Natural killer cell treated with Interleukin-12 subunit alpha and Interleukin-12 subunit beta and Interleukin-15 and Interleukin-18, amount 100 ng/mL, for 72 hours (primary cell): Measurements from ENCODE around the gene EPHA8. TPM values are rescaled to one million over a fixed set of nuclear protein-coding genes. Genes with fewer than 3 reads are reported as not detected.

Experiments
- ATAC-seq, 2 donors: fragments of 150-1000 bp; cut with Tn5 transposase in 1 of 2; sonication (Bioruptor Pico), chemical (Tn5 transposase) in 1 of 2; 2 replicates each; pipeline ENCODE4 v1.10.0; 2021
- DNase-seq: peaks from one replicate; pipeline ENCODE4 v3.0.0; 2022; ENCODE audit warnings: low spot score
- H3K27ac Mint-ChIP-seq, 2 donors: 1 replicate in 1 of 2; 2 replicates in 1 of 2; pipeline ENCODE4 v1.8.0; 2022; ENCODE audit warnings: mixed read lengths in 2 of 2, mild to moderate bottlenecking in 1 of 2, moderate library complexity in 1 of 2
- H3K27me3 Mint-ChIP-seq, 2 donors: 1 replicate in 1 of 2; 2 replicates in 1 of 2; pipeline ENCODE4 v1.8.0; 2022; ENCODE audit warnings: mixed read lengths in 2 of 2
- H3K36me3 Mint-ChIP-seq: one replicate; pipeline ENCODE4 v1.8.0; 2022; ENCODE audit warnings: mixed read lengths
- H3K4me1 Mint-ChIP-seq, 2 donors: 1 replicate in 1 of 2; 2 replicates in 1 of 2; pipeline ENCODE4 v1.8.0; 2022; ENCODE audit warnings: low read depth in 2 of 2, mixed read lengths in 2 of 2, mild to moderate bottlenecking in 1 of 2
- H3K4me3 Mint-ChIP-seq: one replicate; pipeline ENCODE4 v1.8.0; 2022; ENCODE audit warnings: mixed read lengths
- H3K9me3 Mint-ChIP-seq: 2 replicates; pipeline ENCODE4 v1.8.0; 2022; ENCODE audit warnings: mixed read lengths
- total RNA-seq, 2 donors: library from RNA; stranded (reverse); gene quantifications; one replicate each; pipeline ENCODE4 v1.2.3, GENCODE V29; 2022

Gene EPHA8
- total RNA-seq, 2 donors from 2014 or later: not detected

GRCh38 chr1:22543679-22544078 lies 19.6 kb upstream of the EPHA8 start:
- no peak overlapping the region for H3K4me3 Mint-ChIP-seq
- ATAC-seq (no peak), DNase-seq (no peak)
- H3K27ac Mint-ChIP-seq: no peak overlapping the region
- no peaks in the 10 kb centered on the region for H3K9me3 Mint-ChIP-seq
- H3K36me3 Mint-ChIP-seq: no peaks in the 10 kb centered on the region
- peaks cover 6 to 13% of the 10 kb centered on the region in 2 donors for H3K4me1 Mint-ChIP-seq
- H3K27me3 Mint-ChIP-seq: peaks cover 21 to 27% of the 10 kb centered on the region in 2 donors

GRCh38 chr1:22544606-22545005 lies 18.7 kb upstream of the EPHA8 start:
- H3K4me3 Mint-ChIP-seq: no peak overlapping the region
- no peaks in the 10 kb centered on the region for H3K36me3 Mint-ChIP-seq
- DNase-seq (no peak), ATAC-seq (no peak)
- H3K27ac Mint-ChIP-seq: no peak overlapping the region
- no peaks in the 10 kb centered on the region for H3K9me3 Mint-ChIP-seq
- H3K27me3 Mint-ChIP-seq: peaks cover 24 to 30% of the 10 kb centered on the region in 2 donors
- peaks cover 6% of the 10 kb centered on the region in 2 donors for H3K4me1 Mint-ChIP-seq

- H3K27ac Mint-ChIP-seq: no peak overlapping the region
- ATAC-seq: no peak
- peaks cover 4 to 5% of the 10 kb centered on the region in 2 donors for H3K4me1 Mint-ChIP-seq
- DNase-seq: no peak
- H3K27me3 Mint-ChIP-seq: peaks cover 25 to 30% of the 10 kb centered on the region in 2 donors
- H3K36me3 Mint-ChIP-seq: no peaks in the 10 kb centered on the region
- no peaks in the 10 kb centered on the region for H3K9me3 Mint-ChIP-seq
- no peak overlapping the region for H3K4me3 Mint-ChIP-seq
Measured at GRCh38 chr1:22545141-22545540, 18.1 kb upstream of the EPHA8 start.

GRCh38 chr1:22547186-22547817 lies 16.0 kb upstream of the EPHA8 start:
- no peak overlapping the region for H3K27ac Mint-ChIP-seq
- H3K27me3 Mint-ChIP-seq: peaks cover 28 to 30% of the 10 kb centered on the region in 2 donors
- no peak for DNase-seq
- no peaks in the 10 kb centered on the region for H3K36me3 Mint-ChIP-seq
- H3K4me1 Mint-ChIP-seq: no peaks in the 10 kb centered on the region
- no peaks in the 10 kb centered on the region for H3K9me3 Mint-ChIP-seq
- ATAC-seq: no peak
- no peak overlapping the region for H3K4me3 Mint-ChIP-seq

GRCh38 chr1:22547818-22548462 lies 15.3 kb upstream of the EPHA8 start:
- peaks cover 30 to 34% of the 10 kb centered on the region in 2 donors for H3K27me3 Mint-ChIP-seq

GRCh38 chr1:22550021-22550420 lies 13.3 kb upstream of the EPHA8 start:
- Mint-ChIP-seq H3K27ac (no peak overlapping the region), H3K27me3 (peaks cover 39 to 40% of the 10 kb centered on the region in 2 donors), H3K9me3 (no peaks in the 10 kb centered on the region), H3K4me3 (no peak overlapping the region), H3K36me3 (no peaks in the 10 kb centered on the region), H3K4me1 (no peaks in the 10 kb centered on the region)
- no peak for ATAC-seq
- no peak for DNase-seq

More at GRCh38 chr1:22547818-22548462, 15.3 kb upstream of the EPHA8 start:
- no peak overlapping the region for H3K4me3 Mint-ChIP-seq
- H3K36me3 Mint-ChIP-seq: no peaks in the 10 kb centered on the region
- ATAC-seq (no peak), DNase-seq (no peak)
- H3K9me3 Mint-ChIP-seq: no peaks in the 10 kb centered on the region
- H3K4me1 Mint-ChIP-seq: no peaks in the 10 kb centered on the region
- H3K27ac Mint-ChIP-seq: no peak overlapping the region

- peaks cover 44 to 47% of the 10 kb centered on the region in 2 donors for H3K27me3 Mint-ChIP-seq
Measured at GRCh38 chr1:22551591-22551990, 11.7 kb upstream of the EPHA8 start.

GRCh38 chr1:22552021-22552420 lies 11.3 kb upstream of the EPHA8 start:
- H3K4me3 Mint-ChIP-seq: no peak overlapping the region
- H3K9me3 Mint-ChIP-seq: no peaks in the 10 kb centered on the region

More at GRCh38 chr1:22551591-22551990, 11.7 kb upstream of the EPHA8 start:
- Mint-ChIP-seq H3K36me3 (no peaks in the 10 kb centered on the region), H3K9me3 (no peaks in the 10 kb centered on the region), H3K4me3 (no peak overlapping the region), H3K27ac (no peak overlapping the region), H3K4me1 (no peaks in the 10 kb centered on the region)
- DNase-seq: no peak
- ATAC-seq: no peak

GRCh38 chr1:22553104-22553880 lies 10.0 kb upstream of the EPHA8 start:
- ATAC-seq (no peak), DNase-seq (no peak)
- Mint-ChIP-seq H3K27me3 (peaks cover 38 to 42% of the 10 kb centered on the region in 2 donors), H3K9me3 (no peaks in the 10 kb centered on the region), H3K4me3 (no peak overlapping the region), H3K4me1 (no peaks in the 10 kb centered on the region), H3K36me3 (no peaks in the 10 kb centered on the region), H3K27ac (no peak overlapping the region)

More at GRCh38 chr1:22552021-22552420, 11.3 kb upstream of the EPHA8 start:
- ATAC-seq (no peak), DNase-seq (no peak)
- Mint-ChIP-seq H3K27me3 (peaks cover 45 to 47% of the 10 kb centered on the region in 2 donors), H3K4me1 (no peaks in the 10 kb centered on the region), H3K27ac (no peak overlapping the region), H3K36me3 (no peaks in the 10 kb centered on the region)

GRCh38 chr1:22553991-22554522 lies 9.2 kb upstream of the EPHA8 start:
- no peak overlapping the region for H3K4me3 Mint-ChIP-seq
- DNase-seq (no peak), ATAC-seq (no peak)
- no peaks in the 10 kb centered on the region for H3K36me3 Mint-ChIP-seq
- no peaks in the 10 kb centered on the region for H3K4me1 Mint-ChIP-seq
- no peaks in the 10 kb centered on the region for H3K9me3 Mint-ChIP-seq
- peaks cover 36 to 39% of the 10 kb centered on the region in 2 donors for H3K27me3 Mint-ChIP-seq
- no peak overlapping the region for H3K27ac Mint-ChIP-seq

- H3K9me3 Mint-ChIP-seq: no peaks in the 10 kb centered on the region
- H3K4me1 Mint-ChIP-seq: no peaks in the 10 kb centered on the region
- no peak for ATAC-seq
- no peaks in the 10 kb centered on the region for H3K36me3 Mint-ChIP-seq
- peaks cover 36 to 38% of the 10 kb centered on the region in 2 donors for H3K27me3 Mint-ChIP-seq
- H3K27ac Mint-ChIP-seq: no peak overlapping the region
- H3K4me3 Mint-ChIP-seq: no peak overlapping the region
- DNase-seq: no peak
Measured at GRCh38 chr1:22555371-22555656, 8.0 kb upstream of the EPHA8 start.

- Mint-ChIP-seq H3K4me1 (no peaks in the 10 kb centered on the region), H3K36me3 (no peaks in the 10 kb centered on the region), H3K27me3 (peaks cover 40 to 42% of the 10 kb centered on the region in 2 donors), H3K27ac (no peak overlapping the region), H3K9me3 (no peaks in the 10 kb centered on the region), H3K4me3 (no peak overlapping the region)
- ATAC-seq (no peak), DNase-seq (no peak)
Measured at GRCh38 chr1:22556391-22557104, 6.7 kb upstream of the EPHA8 start.

GRCh38 chr1:22557341-22557950 lies 5.8 kb upstream of the EPHA8 start:
- ATAC-seq (no peak), DNase-seq (no peak)
- no peak overlapping the region for H3K4me3 Mint-ChIP-seq
- H3K9me3 Mint-ChIP-seq: no peaks in the 10 kb centered on the region
- H3K4me1 Mint-ChIP-seq: no peaks in the 10 kb centered on the region
- no peak overlapping the region for H3K27ac Mint-ChIP-seq
- peaks cover 42 to 45% of the 10 kb centered on the region in 2 donors for H3K27me3 Mint-ChIP-seq
- H3K36me3 Mint-ChIP-seq: no peaks in the 10 kb centered on the region
